ENCODE measurements around the gene PHACTR3. TPM values are rescaled to one million over a fixed set of nuclear protein-coding genes. Genes with fewer than 3 reads are reported as not detected.

PHACTR3 gene
- total and polyA plus RNA-seq, 2 of the 8 experiments (the other 6 are each of a cell fraction or from before 2014, with no cell fraction given), result 0.05 to 0.13 TPM

- TF ChIP-seq CHD7 (IDR thresholded peaks at IDR 0.05; ENCODE audit: insufficient replicate concordance, low read length) (no peak), ATF3 (IDR thresholded peaks at IDR 0.05; ENCODE audit: insufficient read depth, low read depth, low read length) (no peak)
These were observed 28.3 kb downstream of the PHACTR3 start (continued) for GRCh38 chr20:59632541-59633113.
